SHP77 treated with DMSO at 0.1 percent for 48 hours (cell line): ENCODE data around the gene TTLL8.

Experiments
- DNase-seq: peaks from one replicate; lab custom pipeline; 2025; lab: John Stamatoyannopoulos, UW

Gene TTLL8

GRCh38 chr22:50018608-50019285, 39.4 kb downstream of the TTLL8 start:
- DNase-seq = no peak

- no peak for DNase-seq
These were observed 40.3 kb downstream of the TTLL8 start for GRCh38 chr22:50017701-50018224.

- DNase-seq = no peak
These were observed 41.0 kb downstream of the TTLL8 start for GRCh38 chr22:50016988-50017700.

GRCh38 chr22:50016308-50016987, 41.6 kb downstream of the TTLL8 start:
- no peak for DNase-seq

GRCh38 chr22:50015451-50016307, 42.4 kb downstream of the TTLL8 start:
- no peak for DNase-seq

GRCh38 chr22:50014655-50015401, 43.3 kb downstream of the TTLL8 start:
- no peak for DNase-seq

- DNase-seq = no peak
These were observed 44.0 kb downstream of the TTLL8 start for GRCh38 chr22:50014053-50014501.

- DNase-seq = no peak
These were observed 45.6 kb downstream of the TTLL8 start, which contains the start of gene IL17REL for GRCh38 chr22:50012211-50013181. Gene IL17REL (minus strand): TSS chr22:50012765. CDS start chr22:50012646, 119 bp downstream.

GRCh38 chr22:50011447-50012210, 46.5 kb downstream of the TTLL8 start:
- DNase-seq = no peak

GRCh38 chr22:50010676-50011446, 47.2 kb downstream of the TTLL8 start:
- no peak for DNase-seq

- no peak for DNase-seq
These were observed 48.1 kb downstream of the TTLL8 start for GRCh38 chr22:50009765-50010675.

- no peak for DNase-seq
These were observed 48.8 kb downstream of the TTLL8 start for GRCh38 chr22:50009251-50009650.

- DNase-seq = peak; percentile 16
These were observed 49.7 kb downstream of the TTLL8 start for GRCh38 chr22:50008151-50009040.

- DNase-seq = no peak
These were observed 51.0 kb downstream of the TTLL8 start for GRCh38 chr22:50007057-50007511.

GRCh38 chr22:50004918-50005317, 53.2 kb downstream of the TTLL8 start:
- no peak for DNase-seq

- no peak for DNase-seq
These were observed 55.3 kb downstream of the TTLL8 start for GRCh38 chr22:50002791-50003190.
